HUDEP-2 (cell line): ENCODE data around the gene NUDT3.
"Not testable (repeated sequence)": the region's sequence is repeated elsewhere in the genome, so short reads cannot be mapped to it uniquely, and the experiment has no call there.

Experiments
- DNase-seq, 76 experiments: peaks; one replicate each; lab custom pipeline; 2025; ENCODE audit not compliant: unreplicated experiment in 76 of 76; lab: John Stamatoyannopoulos, UW

Gene NUDT3

DNA sequence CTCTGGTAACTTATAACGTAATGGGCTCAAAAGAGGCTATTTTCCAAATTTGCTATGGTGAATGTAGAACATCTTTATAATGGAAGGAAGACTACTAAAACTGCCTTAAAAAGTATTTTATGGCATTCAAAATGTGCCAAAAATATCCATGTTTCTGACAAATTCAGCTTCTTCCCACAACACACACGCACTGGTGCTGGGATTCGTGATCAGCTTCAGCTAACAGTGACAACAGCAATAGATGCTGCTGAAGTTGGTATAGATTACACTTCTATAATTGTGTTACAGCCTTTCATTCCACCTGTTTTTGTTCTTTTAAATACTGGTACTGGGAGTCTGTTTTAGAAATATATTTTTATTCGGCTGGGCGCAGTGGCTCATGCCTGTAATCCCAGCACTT lies 19.0 kb downstream of the NUDT3 start:
- no peak for DNase-seq

GRCh38 chr6:34371865-34372264 lies 20.6 kb downstream of the NUDT3 start:
- not testable (repeated sequence) for DNase-seq

GRCh38 chr6:34370361-34370760 lies 22.1 kb downstream of the NUDT3 start:
- DNase-seq, result no peak

- DNase-seq, result no peak
These were observed 23.1 kb downstream of the NUDT3 start for GRCh38 chr6:34369385-34369784.

DNA sequence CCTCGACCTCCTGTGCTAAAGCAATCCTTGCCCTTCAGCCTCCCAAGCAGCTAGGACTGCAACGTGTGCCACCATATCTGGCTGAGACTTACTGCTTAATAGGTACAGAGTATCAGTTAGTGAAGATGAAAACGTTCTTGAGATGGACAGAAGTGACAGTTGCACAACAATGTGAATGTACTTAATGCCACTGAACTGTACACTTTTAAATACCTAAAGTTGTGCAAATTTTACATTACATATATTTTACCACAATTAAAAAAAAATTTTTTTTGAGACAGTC lies 25.9 kb downstream of the NUDT3 start:
- DNase-seq, result no peak

DNA sequence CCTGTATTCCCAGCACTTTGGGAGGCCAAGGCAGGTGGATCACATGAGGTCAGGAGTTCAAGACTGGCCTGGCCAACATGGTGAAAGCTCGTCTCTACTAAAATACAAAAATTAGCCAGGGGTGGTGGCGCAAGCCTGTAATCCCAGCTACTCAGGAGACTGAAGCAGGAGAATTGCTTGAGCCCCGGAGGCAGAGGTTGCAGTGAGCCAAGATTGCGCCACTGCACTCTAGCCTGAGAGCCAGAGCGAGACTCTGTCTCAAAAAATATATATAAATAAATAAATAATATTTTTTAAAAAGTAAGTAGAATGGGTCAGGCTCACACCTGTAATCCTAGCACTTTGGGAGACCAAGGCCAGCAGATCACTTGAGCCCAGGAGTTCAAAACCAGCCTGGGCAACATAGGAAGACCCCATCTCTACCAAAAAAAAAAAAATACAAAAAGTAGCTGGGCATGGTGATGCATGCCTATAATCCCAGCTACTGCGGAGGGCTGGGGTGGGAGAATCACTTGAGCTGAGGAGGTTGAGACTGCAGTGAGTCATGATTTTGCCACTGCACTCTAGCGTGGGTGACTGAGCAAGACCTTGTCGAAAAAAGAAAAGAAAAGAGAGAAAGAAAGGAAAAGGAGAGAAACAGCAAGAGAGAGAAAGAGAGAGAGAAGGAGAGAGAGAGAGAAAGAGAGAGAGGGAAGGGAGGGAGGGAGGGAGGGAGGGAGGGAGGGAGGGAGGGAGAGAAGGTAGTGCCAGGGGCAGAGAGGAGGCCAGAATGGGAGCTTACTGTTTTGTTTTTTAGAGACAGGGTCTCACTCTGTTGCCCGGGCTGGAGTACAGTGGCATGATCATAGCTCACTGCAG lies 26.5 kb downstream of the NUDT3 start:
- DNase-seq, result not testable (repeated sequence)

DNA sequence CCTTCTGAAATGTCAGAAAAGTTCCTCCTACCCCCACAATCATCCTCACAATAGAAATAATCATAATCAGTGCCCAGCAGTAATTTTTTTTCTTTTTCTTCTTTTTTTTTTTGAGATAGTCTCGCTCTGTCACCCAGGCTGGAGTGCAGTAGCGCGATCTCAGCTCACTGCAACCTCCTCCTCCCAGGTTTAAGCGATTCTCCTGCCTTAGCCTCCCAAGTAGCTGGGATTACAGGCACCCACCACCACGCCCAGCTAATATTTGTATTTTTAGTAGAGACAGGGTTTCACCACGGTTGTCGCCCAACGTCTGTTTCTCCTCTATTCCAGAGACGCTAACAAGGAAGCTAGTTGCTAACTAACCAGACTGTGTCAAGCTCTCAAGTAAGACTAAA lies 28.8 kb downstream of the NUDT3 start:
- DNase-seq, result not testable (repeated sequence)

GRCh38 chr6:34362909-34363680 lies 29.4 kb downstream of the NUDT3 start:
- DNase-seq, result no peak

DNA sequence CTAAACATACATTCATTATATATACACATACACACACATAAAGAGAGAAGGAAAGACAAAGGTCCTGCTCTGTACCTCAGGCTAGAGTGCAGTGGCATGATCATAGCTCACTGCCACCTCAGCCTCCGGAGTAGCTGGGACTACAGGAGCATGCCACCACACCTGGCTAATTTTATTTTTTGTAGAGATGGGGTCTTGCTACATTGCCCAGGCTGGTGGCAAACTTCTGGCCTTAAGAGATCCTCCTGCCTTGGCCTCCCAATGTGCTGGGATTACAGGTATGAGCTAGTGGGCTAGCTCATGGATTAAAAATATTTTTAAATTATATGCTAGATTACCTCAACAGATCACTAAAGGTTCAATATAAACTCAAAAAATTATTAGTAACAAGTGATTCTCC lies 30.3 kb downstream of the NUDT3 start:
- DNase-seq, result no peak

- DNase-seq, result no peak
These were observed 31.9 kb downstream of the NUDT3 start for GRCh38 chr6:34360556-34360955.

DNA sequence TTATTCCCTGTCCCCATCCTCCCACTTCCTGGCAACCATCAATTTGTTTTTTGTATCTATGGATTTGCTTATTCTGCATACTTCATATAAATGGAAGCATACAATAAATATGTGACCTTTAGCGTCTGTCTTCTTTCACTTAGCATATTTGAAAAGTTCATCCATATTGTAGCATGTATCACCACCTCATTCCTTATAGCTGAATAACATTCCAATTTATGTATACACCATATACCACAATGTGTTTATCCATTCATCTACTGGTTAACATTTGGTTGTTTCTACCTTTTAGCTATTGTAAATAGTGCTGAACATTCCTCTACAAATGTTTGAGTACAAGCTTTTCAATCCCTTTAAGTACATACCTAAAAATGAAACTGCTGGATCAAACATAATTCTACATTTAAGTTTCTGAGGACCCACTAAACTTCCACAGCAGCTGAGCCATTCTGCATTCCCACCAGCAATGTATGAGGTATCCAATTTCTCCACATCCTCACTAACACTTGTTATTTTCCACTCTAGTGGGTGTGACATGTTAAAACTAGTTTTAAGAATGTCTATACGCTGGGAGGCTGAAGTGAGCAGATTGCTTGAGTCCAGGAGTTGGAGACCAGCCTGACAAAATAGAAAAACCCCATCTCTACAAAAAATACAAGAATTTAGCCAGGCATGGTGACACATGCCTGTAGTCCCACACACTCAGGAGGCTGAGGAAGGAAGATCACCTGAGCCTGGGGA lies 32.9 kb downstream of the NUDT3 start:
- no peak for DNase-seq

- no peak for DNase-seq
These were observed 34.0 kb downstream of the NUDT3 start for GRCh38 chr6:34358389-34358905.

DNA sequence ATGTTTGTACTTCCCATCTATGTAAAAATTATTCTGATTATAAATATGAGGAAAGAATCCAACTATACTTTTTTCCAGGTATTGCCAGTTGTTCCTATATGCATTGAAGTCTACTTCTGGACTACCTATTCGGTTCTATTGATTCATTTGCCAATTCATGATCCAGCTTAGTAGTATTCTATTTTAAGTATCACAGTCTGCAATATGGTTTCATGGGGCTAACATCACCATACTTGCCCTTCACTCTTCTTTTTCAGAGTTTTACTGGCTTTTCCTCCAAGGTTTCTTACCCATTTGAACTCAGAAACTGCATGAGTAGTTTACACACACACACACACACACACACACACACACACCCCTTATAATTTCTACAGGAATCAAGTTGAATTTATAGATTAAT lies 34.5 kb downstream of the NUDT3 start:
- DNase-seq, result no peak

DNA sequence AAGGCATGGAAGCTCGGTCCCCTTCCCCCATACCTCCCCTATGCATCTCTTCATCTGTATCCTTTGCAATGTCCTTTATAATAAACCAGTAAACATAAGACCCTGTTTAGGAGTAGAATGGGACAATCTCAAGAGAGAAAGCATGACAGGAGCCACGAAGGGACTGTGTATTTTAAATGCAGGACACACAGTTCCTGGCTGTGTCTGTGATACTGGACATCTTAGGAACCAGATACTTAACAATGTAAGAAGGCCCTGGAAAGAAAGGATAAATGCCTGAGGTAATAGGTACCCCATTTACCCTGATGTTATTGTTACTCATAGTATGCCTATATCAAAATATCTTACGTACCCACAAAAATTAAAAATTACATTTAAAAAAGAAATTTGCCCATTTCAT lies 36.6 kb downstream of the NUDT3 start:
- DNase-seq, result no peak

DNA sequence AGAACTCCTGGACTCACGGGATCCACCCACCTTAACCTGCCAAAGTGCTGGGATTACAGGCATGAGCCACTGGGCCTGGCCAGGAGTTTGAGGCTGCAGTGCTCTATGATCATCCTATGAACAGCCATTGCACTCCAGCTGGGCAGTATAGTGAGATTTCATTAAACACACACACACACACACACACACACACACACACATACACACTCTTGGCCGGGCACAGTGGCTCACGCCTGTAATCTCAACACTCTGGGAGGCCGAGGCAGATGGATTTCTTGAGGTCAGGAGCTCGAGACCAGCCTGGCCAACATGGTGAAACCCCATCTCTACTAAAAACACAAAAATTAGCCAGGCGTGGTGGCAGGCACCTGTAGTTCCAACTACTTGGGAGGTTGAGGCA lies 38.2 kb downstream of the NUDT3 start:
- not testable (repeated sequence) for DNase-seq

GRCh38 chr6:34353530-34353929 lies 38.9 kb downstream of the NUDT3 start:
- DNase-seq, result not testable (repeated sequence)

DNA sequence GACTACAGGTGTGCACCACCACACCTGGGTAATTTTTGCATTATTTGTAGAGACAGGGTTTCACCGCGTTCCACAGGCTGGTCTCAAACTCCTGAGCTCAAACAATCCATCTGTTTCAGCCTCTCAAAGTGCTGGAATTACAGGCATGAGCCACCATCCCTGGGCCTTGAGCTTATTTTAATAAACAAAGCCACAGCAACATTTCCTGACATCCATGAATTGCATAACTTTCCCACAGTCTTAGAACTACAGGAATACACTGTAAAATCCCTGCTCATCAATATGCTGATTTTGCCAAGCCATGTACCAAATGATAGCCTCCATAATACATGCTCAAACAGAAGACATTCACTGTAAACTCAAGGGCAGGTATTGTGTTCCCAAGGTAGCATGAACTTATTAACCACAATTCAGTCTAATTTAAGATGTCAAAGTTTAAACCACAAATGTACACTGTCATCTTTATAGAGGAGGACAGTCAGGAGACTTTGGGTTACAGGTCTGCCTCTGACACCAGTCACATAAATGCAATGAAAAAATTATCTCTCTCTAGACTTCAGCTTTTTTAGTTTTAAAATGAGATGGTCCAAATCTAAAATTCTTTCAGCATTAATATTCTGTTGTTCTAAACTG lies 40.0 kb downstream of the NUDT3 start:
- no peak for DNase-seq

- no peak for DNase-seq
These were observed 41.6 kb downstream of the NUDT3 start for GRCh38 chr6:34350934-34351217.

- peak in 1 of 76 experiments; percentile 21 for DNase-seq
These were observed 42.1 kb downstream of the NUDT3 start for GRCh38 chr6:34350137-34350933.

DNA sequence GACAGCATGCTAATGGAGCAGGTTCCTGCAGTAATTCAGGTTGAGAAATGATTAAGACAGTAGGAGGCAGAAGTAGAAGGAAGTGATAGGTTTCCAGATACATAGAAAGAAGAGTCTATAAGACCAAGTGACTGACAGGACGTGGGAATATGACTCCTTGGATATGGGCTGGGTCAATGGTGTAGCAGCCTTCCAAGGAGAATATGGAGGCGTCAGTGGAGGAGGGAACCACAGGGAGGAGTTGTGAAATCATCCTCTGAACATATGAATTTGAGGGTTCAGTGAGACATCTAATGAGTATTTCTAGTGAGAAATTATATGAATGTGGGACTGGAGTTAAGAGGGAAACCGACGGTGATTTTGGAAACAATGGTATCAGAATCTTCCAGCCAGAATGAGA lies 43.3 kb downstream of the NUDT3 start:
- DNase-seq, result no peak
